ENCODE data around the gene CST3.

- no peak for TF ChIP-seq EZH2 (IDR thresholded peaks at IDR 0.05; ENCODE audit: borderline replicate concordance, insufficient read depth, low read length, poor library complexity, severe bottlenecking)
- TF ChIP-seq CTCF (IDR thresholded peaks at IDR 0.05; ENCODE audit: poor library complexity, severe bottlenecking), result no peak
- TF ChIP-seq TAF1 (IDR thresholded peaks at IDR 0.05; ENCODE audit: low read depth), result no peak
- no peak for TF ChIP-seq MXI1 (conservative IDR thresholded peaks at IDR 0.05; ENCODE audit: poor library complexity, severe bottlenecking)
These were observed 860 bp downstream of the CST3 start for GRCh38 chr20:23636908-23637281.
